ENCODE measurements around the gene KPNB1.

- TF ChIP-seq CTCF (IDR thresholded peaks at IDR 0.05) (no peak), POLR2A (IDR thresholded peaks at IDR 0.05) (no peak)
These were observed 64.4 kb downstream of the KPNB1 start for GRCh38 chr17:47713980-47714700.

Measured in Peyer's patch (tissue), 4 donors.